Measurements from ENCODE around the gene RLBP1. TPM values are rescaled to one million over a fixed set of nuclear protein-coding genes. Genes with fewer than 3 reads are reported as not detected.

RLBP1 gene
- total RNA-seq, 1 experiment from 2014 or later = not detected

GRCh38 chr15:89225588-89225987 is 4.2 kb upstream of the RLBP1 start:
- no TSS peak for BruUV-seq (replicated peaks)
- Mint-ChIP-seq H3K4me3 (ENCODE audit: unreplicated experiment) (no peak overlapping the region), H3K9me3 (ENCODE audit: unreplicated experiment) (no peaks in the 10 kb centered on the region), H3K4me1 (ENCODE audit: low read depth, unreplicated experiment) (no peaks in the 10 kb centered on the region), H3K27ac (ENCODE audit: unreplicated experiment) (no peak overlapping the region), H3K36me3 (ENCODE audit: insufficient read depth, unreplicated experiment) (no peaks in the 10 kb centered on the region), H3K27me3 (ENCODE audit: insufficient read depth, unreplicated experiment) (no peaks in the 10 kb centered on the region)
- no peak for TF ChIP-seq CTCF (IDR thresholded peaks at IDR 0.05; ENCODE audit: insufficient read depth in 1 of 2, low read depth in 1 of 2, low read length in 1 of 2, severe bottlenecking in 1 of 2, unreplicated experiment in 1 of 2)
- ChIA-PET POLR2A (no interaction called here), CTCF (interaction anchor here (1.4 kb wide), 1 partner anchor 19 kb away, joined by 3 read pairs; no protein-coding TSS in a partner anchor)
- Histone ChIP-seq H3K9me3 (no peaks in the 10 kb centered on the region), H3K4me1 (no peaks in the 10 kb centered on the region), H3K36me3 (ENCODE audit: control insufficient read depth, insufficient read depth, low read length) (no peaks in the 10 kb centered on the region), H3K27me3 (replicated peaks; ENCODE audit: control insufficient read depth, insufficient read depth, low read length) (no peaks in the 10 kb centered on the region), H3K4me3 (ENCODE audit: low read depth, low read length) (no peak overlapping the region)
- DNase-seq = no peak
- intact Hi-C loops (cut with micrococcal nuclease; ENCODE audit: unreplicated experiment) = no loop called here

- no peaks in the 10 kb centered on the region for H3K36me3 Mint-ChIP-seq (ENCODE audit: insufficient read depth, unreplicated experiment)
- Histone ChIP-seq H3K4me1 (no peaks in the 10 kb centered on the region), H3K9me3 (no peaks in the 10 kb centered on the region), H3K27me3 (replicated peaks; ENCODE audit: control insufficient read depth, insufficient read depth, low read length) (no peaks in the 10 kb centered on the region), H3K4me3 (ENCODE audit: low read depth, low read length) (no peak overlapping the region), H3K36me3 (ENCODE audit: control insufficient read depth, insufficient read depth, low read length) (no peaks in the 10 kb centered on the region)
- TF ChIP-seq CTCF (IDR thresholded peaks at IDR 0.05; ENCODE audit: insufficient read depth in 1 of 2, low read depth in 1 of 2, low read length in 1 of 2, severe bottlenecking in 1 of 2, unreplicated experiment in 1 of 2) = no peak
- DNase-seq = no peak
- H3K4me3 Mint-ChIP-seq (ENCODE audit: unreplicated experiment) = no peak overlapping the region
- no peak overlapping the region for H3K27ac Mint-ChIP-seq (ENCODE audit: unreplicated experiment)
- H3K4me1 Mint-ChIP-seq (ENCODE audit: low read depth, unreplicated experiment) = no peaks in the 10 kb centered on the region
- no TSS peak for BruUV-seq (replicated peaks)
- no peaks in the 10 kb centered on the region for H3K9me3 Mint-ChIP-seq (ENCODE audit: unreplicated experiment)
- no peaks in the 10 kb centered on the region for H3K27me3 Mint-ChIP-seq (ENCODE audit: insufficient read depth, unreplicated experiment)
- ChIA-PET POLR2A (no interaction called here), CTCF (interaction anchor here (0.6 kb wide), 1 partner anchor 24 kb away, joined by 3 read pairs; no protein-coding TSS in a partner anchor)
- intact Hi-C loops (cut with micrococcal nuclease; ENCODE audit: unreplicated experiment) = no loop called here
Observed at GRCh38 chr15:89218531-89218930, 2.8 kb downstream of the RLBP1 start.

GRCh38 chr15:89217686-89218376 is 3.5 kb downstream of the RLBP1 start:
- Mint-ChIP-seq H3K27ac (ENCODE audit: unreplicated experiment) (no peak overlapping the region), H3K4me3 (ENCODE audit: unreplicated experiment) (no peak overlapping the region), H3K9me3 (ENCODE audit: unreplicated experiment) (no peaks in the 10 kb centered on the region), H3K36me3 (ENCODE audit: insufficient read depth, unreplicated experiment) (no peaks in the 10 kb centered on the region), H3K27me3 (ENCODE audit: insufficient read depth, unreplicated experiment) (no peaks in the 10 kb centered on the region), H3K4me1 (ENCODE audit: low read depth, unreplicated experiment) (no peaks in the 10 kb centered on the region)
- Histone ChIP-seq H3K36me3 (ENCODE audit: control insufficient read depth, insufficient read depth, low read length) (no peaks in the 10 kb centered on the region), H3K4me1 (no peaks in the 10 kb centered on the region), H3K9me3 (no peaks in the 10 kb centered on the region), H3K27me3 (replicated peaks; ENCODE audit: control insufficient read depth, insufficient read depth, low read length) (no peaks in the 10 kb centered on the region), H3K4me3 (ENCODE audit: low read depth, low read length) (no peak overlapping the region)
- no TSS peak for BruUV-seq (replicated peaks)
- ChIA-PET CTCF (interaction anchor here (0.5 to 2.4 kb wide), 3 partner anchors 11 to 56 kb away, joined by 3 to 15 read pairs (median 3); no protein-coding TSS in a partner anchor), POLR2A (no interaction called here)
- no peak for DNase-seq
- intact Hi-C loops (cut with micrococcal nuclease; ENCODE audit: unreplicated experiment) = no loop called here
- no peak for TF ChIP-seq CTCF (IDR thresholded peaks at IDR 0.05; ENCODE audit: insufficient read depth in 1 of 2, low read depth in 1 of 2, low read length in 1 of 2, severe bottlenecking in 1 of 2, unreplicated experiment in 1 of 2)

Data from Caco-2 (cell line).